HG02981 (cell line): ENCODE measurements around the gene ATP11C.
"Not testable (repeated sequence)": the region's sequence is repeated elsewhere in the genome, so short reads cannot be mapped to it uniquely, and the experiment has no call there.

Experiments
- ATAC-seq: cut with Tn5 transposase; IDR thresholded peaks from one replicate; pipeline ENCODE4 v1.9.1; 2021; ENCODE audit warnings: mild to moderate bottlenecking, moderate library complexity; ENCODE audit not compliant: unreplicated experiment

Gene ATP11C

GRCh38 chrX:139738581-139738980, 194.3 kb downstream of the ATP11C start:
- ATAC-seq: no peak

GRCh38 chrX:139736151-139736550, 196.7 kb downstream of the ATP11C start:
- no peak for ATAC-seq

- no peak for ATAC-seq
Observed at GRCh38 chrX:139734996-139735395, 197.9 kb downstream of the ATP11C start.

GRCh38 chrX:139725720-139726119, 207.1 kb downstream of the ATP11C start:
- peak; percentile 89 for ATAC-seq

- ATAC-seq: no peak
Observed at GRCh38 chrX:139724626-139725025, 208.2 kb downstream of the ATP11C start.

- no peak for ATAC-seq
Observed at GRCh38 chrX:139720979-139721378, 211.9 kb downstream of the ATP11C start.

- no peak for ATAC-seq
Observed at GRCh38 chrX:139720136-139720535, 212.7 kb downstream of the ATP11C start.

GRCh38 chrX:139708067-139708466, 224.8 kb downstream of the ATP11C start, which contains the start of gene MCF2:
Gene MCF2 (minus strand): TSS chrX:139708167. CDS start chrX:139651744, 56,423 bp downstream.
- ATAC-seq: no peak

- ATAC-seq: no peak
Observed at GRCh38 chrX:139702658-139703057, 230.2 kb downstream of the ATP11C start.

- no peak for ATAC-seq
Observed at GRCh38 chrX:139692908-139693307, 239.9 kb downstream of the ATP11C start.

- no peak for ATAC-seq
Observed at GRCh38 chrX:139692506-139692849, 240.4 kb downstream of the ATP11C start.

GRCh38 chrX:139691843-139692505, 240.9 kb downstream of the ATP11C start:
- ATAC-seq: no peak

GRCh38 chrX:139691493-139691842, 241.4 kb downstream of the ATP11C start:
- ATAC-seq: no peak

GRCh38 chrX:139685175-139685574, 247.7 kb downstream of the ATP11C start:
- not testable (repeated sequence) for ATAC-seq

GRCh38 chrX:139680356-139680755, 252.5 kb downstream of the ATP11C start:
- ATAC-seq: no peak
